Thyroid gland (tissue), 4 donors: ENCODE data around the gene EXD3.

Source experiments
- POLR2A ChIP-seq, 2 donors: fragments of 450-650 bp; IDR thresholded peaks; one replicate each; pipeline ENCODE4 v1.6.1; 2017; ENCODE audit warnings: antibody characterized with exemption in 2 of 2, mild to moderate bottlenecking in 2 of 2, moderate library complexity in 1 of 2
- TF ChIP-seq, protein P1 (sequence below), 6 experiments: fragments of 200-600 bp in 3 of 6; fragments of 450-650 bp in 3 of 6; sonication (generic) in 3 of 6; IDR thresholded peaks; one replicate each; pipeline ENCODE4 v1.5.1; 2016 to 2019; ENCODE audit warnings: antibody characterized with exemption in 6 of 6, mild to moderate bottlenecking in 2 of 6, inconsistent platforms in 1 of 6, moderate library complexity in 1 of 6

DNA sequence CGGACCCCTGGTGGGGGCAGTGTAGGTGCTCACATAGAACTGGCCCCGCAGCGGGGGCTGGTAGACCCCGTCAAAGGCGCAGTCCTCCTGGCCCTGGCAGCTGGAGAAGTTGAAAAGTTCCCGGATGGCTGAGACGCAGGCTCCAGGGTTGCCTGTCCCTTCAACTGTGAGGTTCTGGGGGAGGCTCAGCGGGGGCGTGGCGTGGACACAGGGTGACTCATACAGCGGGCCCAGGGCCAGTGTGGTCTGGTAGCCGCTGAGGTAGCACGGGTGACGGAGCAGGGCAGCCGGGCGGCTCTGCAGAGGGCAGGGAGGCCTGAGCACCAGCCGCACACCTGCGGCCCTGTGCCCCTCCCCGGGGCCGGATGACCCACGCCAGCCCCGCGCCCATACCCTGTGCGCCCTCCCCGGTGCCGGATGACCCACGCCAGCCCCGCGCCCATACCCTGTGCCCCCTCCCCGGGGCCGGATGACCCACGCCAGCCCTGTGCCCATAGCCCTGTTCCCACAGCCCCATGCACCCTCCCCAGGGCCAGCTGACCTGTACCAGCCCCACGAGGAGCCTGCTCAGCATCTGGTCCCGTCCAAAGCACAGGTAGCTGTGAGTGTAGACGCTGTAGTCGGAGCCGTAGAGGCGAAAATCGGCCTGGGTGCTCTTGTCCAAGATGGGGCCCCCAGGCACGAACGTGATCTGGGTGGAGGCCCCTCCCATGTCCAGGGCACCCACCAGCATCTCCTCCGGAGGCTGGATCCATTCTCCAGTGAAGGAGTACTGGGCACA is 13.2 kb upstream of the EXD3 start:
- TF ChIP-seq, protein P1, sequence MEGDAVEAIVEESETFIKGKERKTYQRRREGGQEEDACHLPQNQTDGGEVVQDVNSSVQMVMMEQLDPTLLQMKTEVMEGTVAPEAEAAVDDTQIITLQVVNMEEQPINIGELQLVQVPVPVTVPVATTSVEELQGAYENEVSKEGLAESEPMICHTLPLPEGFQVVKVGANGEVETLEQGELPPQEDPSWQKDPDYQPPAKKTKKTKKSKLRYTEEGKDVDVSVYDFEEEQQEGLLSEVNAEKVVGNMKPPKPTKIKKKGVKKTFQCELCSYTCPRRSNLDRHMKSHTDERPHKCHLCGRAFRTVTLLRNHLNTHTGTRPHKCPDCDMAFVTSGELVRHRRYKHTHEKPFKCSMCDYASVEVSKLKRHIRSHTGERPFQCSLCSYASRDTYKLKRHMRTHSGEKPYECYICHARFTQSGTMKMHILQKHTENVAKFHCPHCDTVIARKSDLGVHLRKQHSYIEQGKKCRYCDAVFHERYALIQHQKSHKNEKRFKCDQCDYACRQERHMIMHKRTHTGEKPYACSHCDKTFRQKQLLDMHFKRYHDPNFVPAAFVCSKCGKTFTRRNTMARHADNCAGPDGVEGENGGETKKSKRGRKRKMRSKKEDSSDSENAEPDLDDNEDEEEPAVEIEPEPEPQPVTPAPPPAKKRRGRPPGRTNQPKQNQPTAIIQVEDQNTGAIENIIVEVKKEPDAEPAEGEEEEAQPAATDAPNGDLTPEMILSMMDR (IDR thresholded peaks at IDR 0.05), result no peak
- TF ChIP-seq POLR2A (IDR thresholded peaks at IDR 0.05), result no peak
